ENCODE data around the gene PPM1L. TPM values are rescaled to one million over a fixed set of nuclear protein-coding genes. Genes with fewer than 3 reads are reported as not detected.

The PPM1L gene
- total RNA-seq, 1 donor from 2014 or later: 12.2 TPM

DNA sequence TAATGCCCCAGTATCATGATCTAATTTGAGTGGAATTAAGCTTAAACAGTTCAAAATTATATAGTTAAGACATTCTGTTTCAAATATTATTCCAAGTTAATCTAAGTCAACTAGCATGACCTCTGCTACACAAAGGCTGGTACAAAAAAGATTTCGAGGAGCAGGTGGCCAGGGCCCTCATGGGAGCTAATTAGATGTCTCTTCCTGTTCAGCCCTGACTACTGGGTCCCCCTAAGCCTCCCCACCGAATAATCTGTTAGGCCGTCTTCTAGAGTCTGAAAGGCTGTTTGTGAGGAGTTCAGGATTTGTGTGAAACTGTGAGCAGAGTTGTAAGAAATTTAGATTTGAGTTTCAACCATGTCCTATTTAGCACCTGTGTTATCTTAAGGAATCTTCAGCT, 75.4 kb downstream of the PPM1L start:
- Mint-ChIP-seq H3K4me1 (ENCODE audit: unreplicated experiment) (peaks cover 8% of the 10 kb centered on the region), H3K27me3 (ENCODE audit: unreplicated experiment) (peaks cover 3% of the 10 kb centered on the region), H3K27ac (ENCODE audit: unreplicated experiment) (no peak overlapping the region), H3K9me3 (ENCODE audit: unreplicated experiment) (no peaks in the 10 kb centered on the region), H3K4me3 (ENCODE audit: unreplicated experiment) (no peak overlapping the region), H3K36me3 (ENCODE audit: low read depth, unreplicated experiment) (no peaks in the 10 kb centered on the region)
- no peak for DNase-seq (ENCODE audit: low spot score)
- TF ChIP-seq, protein P1, sequence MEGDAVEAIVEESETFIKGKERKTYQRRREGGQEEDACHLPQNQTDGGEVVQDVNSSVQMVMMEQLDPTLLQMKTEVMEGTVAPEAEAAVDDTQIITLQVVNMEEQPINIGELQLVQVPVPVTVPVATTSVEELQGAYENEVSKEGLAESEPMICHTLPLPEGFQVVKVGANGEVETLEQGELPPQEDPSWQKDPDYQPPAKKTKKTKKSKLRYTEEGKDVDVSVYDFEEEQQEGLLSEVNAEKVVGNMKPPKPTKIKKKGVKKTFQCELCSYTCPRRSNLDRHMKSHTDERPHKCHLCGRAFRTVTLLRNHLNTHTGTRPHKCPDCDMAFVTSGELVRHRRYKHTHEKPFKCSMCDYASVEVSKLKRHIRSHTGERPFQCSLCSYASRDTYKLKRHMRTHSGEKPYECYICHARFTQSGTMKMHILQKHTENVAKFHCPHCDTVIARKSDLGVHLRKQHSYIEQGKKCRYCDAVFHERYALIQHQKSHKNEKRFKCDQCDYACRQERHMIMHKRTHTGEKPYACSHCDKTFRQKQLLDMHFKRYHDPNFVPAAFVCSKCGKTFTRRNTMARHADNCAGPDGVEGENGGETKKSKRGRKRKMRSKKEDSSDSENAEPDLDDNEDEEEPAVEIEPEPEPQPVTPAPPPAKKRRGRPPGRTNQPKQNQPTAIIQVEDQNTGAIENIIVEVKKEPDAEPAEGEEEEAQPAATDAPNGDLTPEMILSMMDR (IDR thresholded peaks at IDR 0.05; ENCODE audit: unreplicated experiment): no peak

DNA sequence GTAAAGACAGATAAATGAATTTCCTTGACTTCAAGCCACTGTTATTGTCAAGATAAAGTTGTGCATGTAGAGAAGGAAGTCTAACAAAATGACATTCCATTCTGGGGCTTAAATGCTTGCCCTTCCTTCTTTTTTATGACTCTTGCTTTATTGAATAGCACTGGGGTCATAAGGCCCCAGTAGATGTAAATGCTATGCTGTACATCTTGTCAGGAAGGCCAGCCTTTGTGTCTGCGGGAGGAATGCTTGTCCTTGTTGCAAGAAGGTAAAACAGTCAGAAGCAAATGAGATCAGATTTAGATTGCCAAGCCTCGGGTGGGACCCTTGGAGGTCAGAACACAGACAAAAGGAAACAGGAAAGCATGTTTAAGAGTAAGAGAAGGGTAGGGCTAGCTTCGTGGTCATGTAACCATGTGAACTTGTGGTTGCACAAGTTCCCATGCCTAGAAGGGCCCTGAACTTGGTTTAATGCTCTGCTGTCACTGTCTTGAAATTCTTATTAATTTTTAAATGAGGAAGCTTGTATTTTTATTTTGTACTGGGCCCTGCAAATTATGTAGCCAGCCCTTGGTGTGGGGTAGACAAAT, 81.5 kb downstream of the PPM1L start:
- TF ChIP-seq, protein P1 (IDR thresholded peaks at IDR 0.05; ENCODE audit: unreplicated experiment): no peak
- no peak overlapping the region for H3K27ac Mint-ChIP-seq (ENCODE audit: unreplicated experiment)
- peaks cover 8% of the 10 kb centered on the region for H3K4me1 Mint-ChIP-seq (ENCODE audit: unreplicated experiment)
- H3K9me3 Mint-ChIP-seq (ENCODE audit: unreplicated experiment): no peaks in the 10 kb centered on the region
- H3K36me3 Mint-ChIP-seq (ENCODE audit: low read depth, unreplicated experiment): no peaks in the 10 kb centered on the region
- no peak overlapping the region for H3K4me3 Mint-ChIP-seq (ENCODE audit: unreplicated experiment)
- H3K27me3 Mint-ChIP-seq (ENCODE audit: unreplicated experiment): peaks cover 3% of the 10 kb centered on the region
- DNase-seq (ENCODE audit: low spot score): no peak

DNA sequence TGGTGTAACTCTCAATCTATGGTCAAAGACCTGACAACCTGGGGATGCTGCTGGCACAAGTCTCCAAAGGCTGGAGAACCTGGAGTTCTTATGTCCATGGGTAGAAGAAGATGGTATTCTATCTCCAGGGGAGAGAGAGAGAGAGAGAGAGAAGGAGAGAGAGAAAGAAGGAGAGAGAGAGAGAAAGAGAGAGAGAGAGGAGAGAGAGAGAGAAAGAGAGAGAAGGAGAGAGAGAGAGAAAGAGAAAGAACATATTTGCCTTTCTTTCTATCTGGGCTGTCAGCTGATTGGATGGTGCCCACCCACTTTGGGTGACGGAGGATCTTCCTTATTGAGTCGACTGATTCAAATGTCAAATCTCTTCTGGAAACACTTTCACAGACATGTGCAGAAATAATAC, 84.6 kb downstream of the PPM1L start:
- no peak for DNase-seq (ENCODE audit: low spot score)
- Mint-ChIP-seq H3K36me3 (ENCODE audit: low read depth, unreplicated experiment) (no peaks in the 10 kb centered on the region), H3K27ac (ENCODE audit: unreplicated experiment) (no peak overlapping the region), H3K4me3 (ENCODE audit: unreplicated experiment) (no peak overlapping the region), H3K9me3 (ENCODE audit: unreplicated experiment) (no peaks in the 10 kb centered on the region), H3K27me3 (ENCODE audit: unreplicated experiment) (no peaks in the 10 kb centered on the region), H3K4me1 (ENCODE audit: unreplicated experiment) (peaks cover 8% of the 10 kb centered on the region)
- TF ChIP-seq, protein P1 (IDR thresholded peaks at IDR 0.05; ENCODE audit: unreplicated experiment): no peak

DNA sequence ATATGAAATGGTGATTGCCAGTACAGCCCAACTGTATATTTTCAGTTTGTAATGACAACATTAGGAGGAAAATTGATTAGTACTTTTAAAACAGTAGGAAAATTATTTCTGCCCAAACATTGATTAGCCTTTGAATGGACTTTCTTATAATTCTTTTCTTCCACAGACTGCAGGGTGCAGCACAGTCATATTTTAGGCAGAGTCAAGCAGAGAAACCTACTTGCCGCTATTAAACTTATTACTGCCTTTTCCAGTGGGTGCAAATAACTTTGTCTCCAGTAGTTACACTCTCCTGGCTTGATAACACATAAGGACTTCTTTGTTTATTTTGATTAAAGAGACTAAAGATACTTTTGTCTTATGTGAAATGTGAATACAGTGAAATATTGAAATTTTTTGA, 85.4 kb downstream of the PPM1L start:
- Mint-ChIP-seq H3K36me3 (ENCODE audit: low read depth, unreplicated experiment) (no peaks in the 10 kb centered on the region), H3K27me3 (ENCODE audit: unreplicated experiment) (no peaks in the 10 kb centered on the region), H3K4me3 (ENCODE audit: unreplicated experiment) (no peak overlapping the region), H3K27ac (ENCODE audit: unreplicated experiment) (no peak overlapping the region), H3K4me1 (ENCODE audit: unreplicated experiment) (peaks cover 7% of the 10 kb centered on the region), H3K9me3 (ENCODE audit: unreplicated experiment) (no peaks in the 10 kb centered on the region)
- TF ChIP-seq, protein P1 (IDR thresholded peaks at IDR 0.05; ENCODE audit: unreplicated experiment): no peak
- DNase-seq (ENCODE audit: low spot score): no peak

DNA sequence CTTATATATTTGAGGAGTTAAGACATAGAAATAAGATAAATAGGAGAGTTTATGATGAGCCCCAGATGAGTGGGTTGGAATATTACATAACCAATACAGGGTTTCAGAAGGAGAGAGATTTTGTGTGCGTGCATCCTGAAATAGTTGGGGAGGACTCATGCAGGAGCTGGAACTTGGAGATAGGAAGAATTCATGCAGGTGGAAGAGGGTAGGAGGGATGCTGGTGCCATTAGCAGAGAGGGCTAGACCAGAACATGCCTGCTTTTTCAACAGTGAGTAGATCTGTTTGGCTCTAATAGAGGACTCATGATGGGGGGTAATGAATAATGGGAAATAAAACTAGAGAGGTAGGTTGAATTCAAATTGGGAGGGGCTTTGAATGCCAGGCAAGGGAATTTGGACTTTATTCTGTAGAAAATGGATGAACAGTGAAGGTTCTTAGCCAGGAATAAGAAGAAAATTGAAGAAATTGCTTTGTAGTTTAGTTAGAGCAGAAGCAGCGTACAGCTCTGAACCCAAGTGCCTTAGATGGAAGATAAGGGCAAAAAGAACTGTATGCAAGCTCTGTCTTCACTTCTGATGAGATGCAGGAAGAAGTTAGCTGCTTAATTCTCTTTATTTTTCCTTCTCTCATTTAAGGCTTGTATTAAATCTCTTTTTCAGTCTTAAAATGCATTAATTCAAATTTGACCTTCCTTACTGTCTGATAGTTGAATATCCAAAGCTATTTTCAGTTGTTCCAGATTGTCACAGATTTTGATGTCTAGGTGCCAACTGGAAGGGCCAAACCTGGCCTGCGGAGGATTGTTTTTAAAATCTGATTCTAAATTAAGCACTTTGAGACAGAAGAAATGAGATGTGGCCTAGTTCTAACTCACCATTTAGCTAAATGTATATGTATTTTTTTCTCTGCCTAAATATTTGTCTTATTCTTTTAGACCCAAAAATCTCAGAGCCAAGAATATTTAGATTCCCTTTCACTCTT, 86.3 kb downstream of the PPM1L start:
- Mint-ChIP-seq H3K27me3 (ENCODE audit: unreplicated experiment) (no peaks in the 10 kb centered on the region), H3K4me1 (ENCODE audit: unreplicated experiment) (peaks cover 5% of the 10 kb centered on the region), H3K36me3 (ENCODE audit: low read depth, unreplicated experiment) (no peaks in the 10 kb centered on the region), H3K9me3 (ENCODE audit: unreplicated experiment) (no peaks in the 10 kb centered on the region), H3K27ac (ENCODE audit: unreplicated experiment) (no peak overlapping the region), H3K4me3 (ENCODE audit: unreplicated experiment) (no peak overlapping the region)
- no peak for DNase-seq (ENCODE audit: low spot score)
- TF ChIP-seq, protein P1 (IDR thresholded peaks at IDR 0.05; ENCODE audit: unreplicated experiment): no peak

All from endothelial cell (in vitro differentiated cells).